GM12878 (cell line): ENCODE results near the gene GNAQ. TPM values are rescaled to one million over a fixed set of nuclear protein-coding genes. Genes with fewer than 3 reads are reported as not detected.
A peak's percentile ranks its signal among the peaks of the same experiment; 100 is the strongest.

Experiments
- CUX1 ChIP-seq: IDR thresholded peaks from 2 replicates; pipeline ENCODE4 v1.6.1; 2012; ENCODE audit warnings: improper control_type of control experiment, low read depth, low read length; ENCODE audit not compliant: insufficient replicate concordance
- IKZF2 ChIP-seq, 2 experiments: fragments of 450-650 bp; IDR thresholded peaks; 2 replicates each; pipeline ENCODE4 v1.6.1; 2017; ENCODE audit warnings: mild to moderate bottlenecking in 2 of 2, moderate library complexity in 2 of 2
- JUND ChIP-seq: IDR thresholded peaks from 2 replicates; pipeline ENCODE4 v1.6.1; 2012; ENCODE audit warnings: low read depth, mild to moderate bottlenecking, low read length, improper control_type of control experiment, moderate library complexity
- NFYB ChIP-seq: IDR thresholded peaks from 2 replicates; pipeline ENCODE4 v1.6.1; 2011; ENCODE audit warnings: low read depth, mild to moderate bottlenecking, low read length, improper control_type of control experiment, moderate library complexity; ENCODE audit not compliant: insufficient read depth
- POLR2A ChIP-seq: IDR thresholded peaks from 2 replicates; pipeline ENCODE4 v1.6.1; 2011; ENCODE audit warnings: low read depth, mild to moderate bottlenecking, low read length
- ZBTB4 ChIP-seq: fragments of 450-650 bp; formaldehyde crosslinking; IDR thresholded peaks from 2 replicates; pipeline ENCODE4 v1.4.0; 2022; ENCODE audit warnings: mild to moderate bottlenecking, moderate library complexity
- polyA plus RNA-seq, 11 experiments: library from polyadenylated mRNA; depleted of rRNA in 4 of 11; unstranded in 6 of 11; stranded (reverse) in 5 of 11; fragments of >200 nt; fragmentation: Nextera tagmentation in 4 of 11; fragmentation: Illumina TruSeq in 1 of 11; extraction: Ambion mirVana in 4 of 11; extraction: Trizol in 1 of 11; gene quantifications; 1 replicate in 1 of 11; 2 replicates in 10 of 11; pipeline versions ENCODE4 v1.2.1 to v1.2.3, GENCODE V29; 2011 to 2016; ENCODE audit warnings: inconsistent platforms in 2 of 11, missing spikeins in 2 of 11, low read depth in 1 of 11
- total RNA-seq, 4 experiments: library from RNA; depleted of rRNA in 3 of 4; stranded (reverse); fragments of >200 nt in 3 of 4; fragmentation: Illumina TruSeq in 1 of 4; extraction: Trizol in 1 of 4; gene quantifications; 2 replicates each; pipeline versions ENCODE4 v1.2.1 to v1.2.3, GENCODE V29; 2013 to 2021
- TF ChIP-seq, protein P1 (sequence below): fragments of 450-650 bp; IDR thresholded peaks from 2 replicates; pipeline ENCODE4 v1.6.1; 2017; ENCODE audit warnings: mild to moderate bottlenecking, low read depth, inconsistent platforms; ENCODE audit not compliant: poor library complexity, severe bottlenecking

GNAQ gene
- total and polyA plus RNA-seq, 10 of the 15 experiments (the other 5 are each of a cell fraction or from before 2014, with no cell fraction given) = 0.15 to 47.2 (median 0.49) TPM

GRCh38 chr9:78023003-78023741, 8.4 kb downstream of the GNAQ start (continued):
- TF ChIP-seq ZBTB4 (CRISPR knock-in tag) (no peak), NFYB (no peak), JUND (no peak), IKZF2 (IDR thresholded peaks at IDR 0.05) (peak in 1 of 2 experiments; percentile 40; a peak in 2 of 4 replicates), CUX1 (no peak), POLR2A (no peak)
- TF ChIP-seq, protein P1, sequence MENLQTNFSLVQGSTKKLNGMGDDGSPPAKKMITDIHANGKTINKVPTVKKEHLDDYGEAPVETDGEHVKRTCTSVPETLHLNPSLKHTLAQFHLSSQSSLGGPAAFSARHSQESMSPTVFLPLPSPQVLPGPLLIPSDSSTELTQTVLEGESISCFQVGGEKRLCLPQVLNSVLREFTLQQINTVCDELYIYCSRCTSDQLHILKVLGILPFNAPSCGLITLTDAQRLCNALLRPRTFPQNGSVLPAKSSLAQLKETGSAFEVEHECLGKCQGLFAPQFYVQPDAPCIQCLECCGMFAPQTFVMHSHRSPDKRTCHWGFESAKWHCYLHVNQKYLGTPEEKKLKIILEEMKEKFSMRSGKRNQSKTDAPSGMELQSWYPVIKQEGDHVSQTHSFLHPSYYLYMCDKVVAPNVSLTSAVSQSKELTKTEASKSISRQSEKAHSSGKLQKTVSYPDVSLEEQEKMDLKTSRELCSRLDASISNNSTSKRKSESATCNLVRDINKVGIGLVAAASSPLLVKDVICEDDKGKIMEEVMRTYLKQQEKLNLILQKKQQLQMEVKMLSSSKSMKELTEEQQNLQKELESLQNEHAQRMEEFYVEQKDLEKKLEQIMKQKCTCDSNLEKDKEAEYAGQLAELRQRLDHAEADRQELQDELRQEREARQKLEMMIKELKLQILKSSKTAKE = no peak
